Fibroblast of villous mesenchyme (primary cell): ENCODE measurements around the gene NUP54. TPM values are rescaled to one million over a fixed set of nuclear protein-coding genes. Genes with fewer than 3 reads are reported as not detected.

Experiments
- DNase-seq: peaks from one replicate; pipeline ENCODE4 v3.0.0-alpha.2; 2010; ENCODE audit warnings: low read depth
- H3K4me3 ChIP-seq: 2 replicates; pipeline ENCODE4 v1.5.1; 2011; ENCODE audit warnings: low read depth, mild to moderate bottlenecking, low read length
- CTCF ChIP-seq: IDR thresholded peaks from 2 replicates; pipeline ENCODE4 v1.5.1; 2012; ENCODE audit warnings: low read depth, mild to moderate bottlenecking, low read length; ENCODE audit not compliant: insufficient read depth
- total RNA-seq: library from RNA; depleted of rRNA; stranded (reverse); fragments of >200 nt; gene quantifications from 2 replicates; pipeline ENCODE4 v1.2.3, GENCODE V29; 2012

The NUP54 gene
- total RNA-seq, 1 donor: 67.4 TPM

- TF ChIP-seq CTCF: no peak
- DNase-seq: no peak
- H3K4me3 ChIP-seq: no peak overlapping the region
Measured at GRCh38 chr4:76175336-76175735, 27.1 kb upstream of the NUP54 start.

- no peak for DNase-seq
- H3K4me3 ChIP-seq: no peak overlapping the region
- TF ChIP-seq CTCF: no peak
Measured at GRCh38 chr4:76174216-76174615, 26.0 kb upstream of the NUP54 start.

GRCh38 chr4:76168688-76169087 is 20.5 kb upstream of the NUP54 start:
- no peak overlapping the region for H3K4me3 ChIP-seq

GRCh38 chr4:76166480-76166879 is 18.3 kb upstream of the NUP54 start:
- no peak for TF ChIP-seq CTCF
- no peak for DNase-seq
- H3K4me3 ChIP-seq: no peak overlapping the region

More at GRCh38 chr4:76168688-76169087, 20.5 kb upstream of the NUP54 start:
- DNase-seq: no peak
- no peak for TF ChIP-seq CTCF

- H3K4me3 ChIP-seq: no peak overlapping the region
- TF ChIP-seq CTCF: no peak
- DNase-seq: no peak
Measured at GRCh38 chr4:76160355-76160754, 12.2 kb upstream of the NUP54 start.

- DNase-seq: peak; percentile 13
- no peak overlapping the region for H3K4me3 ChIP-seq
- no peak for TF ChIP-seq CTCF
Measured at GRCh38 chr4:76156635-76157034, 8.4 kb upstream of the NUP54 start.

GRCh38 chr4:76155979-76156378 is 7.8 kb upstream of the NUP54 start:
- DNase-seq: no peak
- TF ChIP-seq CTCF: no peak
- H3K4me3 ChIP-seq: no peak overlapping the region
